ENCODE results near the gene C14orf119. TPM values are rescaled to one million over a fixed set of nuclear protein-coding genes. Genes with fewer than 3 reads are reported as not detected.

The C14orf119 gene
- total RNA-seq, 1 experiment from 2014 or later: 65.1 TPM

- Histone ChIP-seq H3K79me2 (ENCODE audit: insufficient read depth, low read length) (no peaks in the 10 kb centered on the region), H2BK5ac (ENCODE audit: insufficient read length, low read length) (no peak overlapping the region), H4K8ac (replicated peaks; ENCODE audit: insufficient read length, low read depth, low read length) (no peak overlapping the region), H4K20me1 (ENCODE audit: control insufficient read depth, insufficient read depth, insufficient read length) (no peaks in the 10 kb centered on the region), H2BK20ac (ENCODE audit: low read depth, low read length, poor library complexity, severe bottlenecking) (no peak overlapping the region), H3K56ac (ENCODE audit: insufficient read length, low read depth, low read length) (no peak overlapping the region), H2AFZ (ENCODE audit: low read length) (no peak overlapping the region), H3K4ac (ENCODE audit: low read depth, low read length) (no peak overlapping the region), H3K4me2 (ENCODE audit: insufficient read depth, insufficient read length, low read length) (no peak overlapping the region), H3K14ac (ENCODE audit: insufficient read depth, low read length) (no peak overlapping the region), H4K5ac (ENCODE audit: insufficient read length, low read depth, low read length) (no peak overlapping the region), H3K27me3 (ENCODE audit: insufficient read depth, low read length) (no peaks in the 10 kb centered on the region), H2BK12ac (ENCODE audit: insufficient read length, low read depth, low read length) (no peak overlapping the region), H3K23ac (ENCODE audit: insufficient read length, low read depth, low read length) (no peak overlapping the region), H2BK15ac (ENCODE audit: low read depth, low read length) (no peak overlapping the region), H3K9ac (ENCODE audit: extremely low read depth, insufficient read length, low read length) (no peak overlapping the region), H2BK120ac (ENCODE audit: low read depth, low read length, poor library complexity, severe bottlenecking) (no peak overlapping the region), H3K27ac (ENCODE audit: insufficient read length, low read depth, low read length) (no peak overlapping the region), H3K79me1 (ENCODE audit: insufficient read depth, low read depth, low read length, poor library complexity, severe bottlenecking) (no peaks in the 10 kb centered on the region), H3K9me3 (ENCODE audit: control insufficient read depth, low read depth, low read length) (no peaks in the 10 kb centered on the region), H3K4me1 (ENCODE audit: insufficient read depth, low read length) (no peaks in the 10 kb centered on the region), H3T11ph (ENCODE audit: low read length) (no peak overlapping the region), H3K18ac (ENCODE audit: insufficient read length, low read depth, low read length) (no peak overlapping the region), H4K91ac (ENCODE audit: insufficient read length, low read depth, low read length) (no peak overlapping the region), H3K23me2 (ENCODE audit: insufficient read length, low read depth, low read length, poor library complexity, severe bottlenecking) (no peaks in the 10 kb centered on the region), H2AK5ac (ENCODE audit: insufficient read length, low read length) (no peak overlapping the region)
- Mint-ChIP-seq H3K36me3 (ENCODE audit: insufficient read depth in 1 of 3, low read depth in 3 of 3) (peaks cover 40 to 53% (median 53%) of the 10 kb centered on the region in 3 experiments; a peak in 6 of 7 replicates), H3K27me3 (ENCODE audit: low read depth) (no peaks in the 10 kb centered on the region), H3K4me3 (no peak overlapping the region), H3K4me1 (no peaks in the 10 kb centered on the region), H3K27ac (peak overlapping the region in 1 of 3 experiments; percentile 26; a peak in 1 of 7 replicates), H3K9me3 (no peaks in the 10 kb centered on the region)
- no CpG with 5 or more reads among the region's 6 CpGs for WGBS (ENCODE audit: extremely low coverage, insufficient read length, low lambda C conversion rate)
- DNase-seq: no peak
- TF ChIP-seq CTCF (conservative IDR thresholded peaks at IDR 0.05): no peak
Observed at GRCh38 chr14:23140371-23140770, 45.1 kb downstream of the C14orf119 start.

All from H9 (cell line).